GM11168 (cell line): Measurements from ENCODE around the gene TMEM272.
"Not testable (repeated sequence)": the region's sequence is repeated elsewhere in the genome, so short reads cannot be mapped to it uniquely, and the experiment has no call there.

Source experiments
- in situ Hi-C: fragments of 300-500 bp; cut with MboI; formaldehyde crosslinking; loops from one replicate; pipeline ENCODE4 v1.12.0; 2022; ENCODE audit warnings: low sequenced_read_pairs; ENCODE audit not compliant: unreplicated experiment

TMEM272 gene

DNA sequence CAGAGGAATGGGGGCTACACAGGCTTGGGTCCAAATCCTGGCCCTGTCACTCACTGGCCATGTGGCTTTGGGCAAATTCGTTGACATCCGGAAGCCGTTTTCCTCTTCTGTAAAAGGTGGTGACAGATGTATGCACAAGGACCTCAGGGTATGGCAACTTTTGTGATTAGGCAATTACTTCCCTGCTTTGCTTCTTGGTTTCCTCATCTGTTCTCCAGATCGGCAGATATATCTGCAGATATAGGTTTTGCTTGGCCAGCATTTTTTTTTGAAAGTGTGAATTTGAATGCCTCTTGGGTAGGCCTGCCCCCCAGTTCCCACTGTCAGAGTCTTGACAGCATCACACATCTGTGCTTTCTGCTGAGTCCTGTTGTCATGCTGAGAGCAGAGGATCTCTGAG lies 17.7 kb downstream of the TMEM272 start:
- in situ Hi-C loops, result no loop called here

DNA sequence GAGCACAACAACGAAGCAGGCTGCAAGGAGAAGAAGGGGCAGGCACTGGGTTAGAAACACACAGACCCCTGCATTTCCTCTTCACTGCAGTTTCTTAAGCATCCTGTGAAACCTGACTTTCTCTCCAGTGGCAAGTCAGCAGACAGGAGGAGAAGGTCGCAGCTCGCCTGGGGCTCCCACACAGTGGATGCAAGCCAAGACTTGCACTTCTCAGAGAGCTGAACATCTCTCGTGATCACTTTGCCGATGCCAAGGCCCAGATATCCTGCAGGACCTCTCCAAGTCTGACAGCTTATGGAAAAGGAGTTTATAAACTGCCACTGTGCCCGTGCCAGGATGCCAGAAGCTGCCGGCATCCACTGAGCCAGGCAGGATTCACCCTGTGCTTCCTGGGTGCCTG lies 18.4 kb downstream of the TMEM272 start:
- in situ Hi-C loops, result no loop called here

DNA sequence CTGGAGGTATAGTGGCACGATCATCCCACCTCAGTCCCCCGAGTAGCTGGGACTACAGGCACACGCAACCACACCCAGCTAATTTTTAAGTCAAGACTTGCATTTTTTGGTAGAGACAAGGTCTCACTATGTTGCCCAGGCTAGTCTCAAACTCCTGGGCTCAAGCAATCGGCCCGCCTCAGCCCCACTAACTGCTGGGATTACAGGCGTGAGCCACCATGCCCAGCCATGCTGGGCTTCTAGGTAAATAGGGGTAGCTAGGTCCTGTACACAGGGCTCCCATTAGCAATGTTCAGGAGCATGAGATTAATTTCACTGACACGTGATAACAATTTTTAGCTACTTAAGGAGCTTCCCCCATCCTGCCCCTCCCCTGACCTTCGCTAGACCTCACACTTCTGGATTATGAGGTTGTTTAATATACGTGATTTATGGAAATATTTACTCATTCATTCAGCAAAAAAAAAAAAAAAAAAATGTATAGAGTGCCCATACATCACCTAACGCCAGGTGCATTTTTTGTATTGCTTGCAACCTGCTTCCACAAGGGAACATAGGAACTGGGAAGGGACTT lies 19.2 kb downstream of the TMEM272 start:
- in situ Hi-C loops, result no loop called here

DNA sequence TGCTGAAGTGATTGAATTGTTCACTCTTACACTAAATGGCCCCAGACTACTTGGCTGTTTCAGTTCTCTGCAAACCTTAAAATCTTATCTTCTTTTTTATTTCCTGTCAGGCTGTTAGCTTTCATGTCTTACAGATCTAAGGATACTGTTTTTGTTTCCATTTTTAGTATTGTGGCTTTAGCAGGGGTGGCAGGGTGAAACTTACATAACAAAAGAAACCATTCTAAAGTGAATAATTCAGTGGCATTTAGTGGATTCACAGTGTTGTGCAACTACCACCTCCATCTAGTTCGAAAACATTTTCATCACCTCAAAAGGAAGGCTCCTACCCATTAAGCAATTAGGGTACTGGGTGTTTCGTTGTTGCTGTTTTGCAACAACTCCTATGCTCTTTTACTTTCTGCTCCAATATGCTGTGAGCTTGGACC lies 19.8 kb downstream of the TMEM272 start:
- in situ Hi-C loops, result no loop called here

DNA sequence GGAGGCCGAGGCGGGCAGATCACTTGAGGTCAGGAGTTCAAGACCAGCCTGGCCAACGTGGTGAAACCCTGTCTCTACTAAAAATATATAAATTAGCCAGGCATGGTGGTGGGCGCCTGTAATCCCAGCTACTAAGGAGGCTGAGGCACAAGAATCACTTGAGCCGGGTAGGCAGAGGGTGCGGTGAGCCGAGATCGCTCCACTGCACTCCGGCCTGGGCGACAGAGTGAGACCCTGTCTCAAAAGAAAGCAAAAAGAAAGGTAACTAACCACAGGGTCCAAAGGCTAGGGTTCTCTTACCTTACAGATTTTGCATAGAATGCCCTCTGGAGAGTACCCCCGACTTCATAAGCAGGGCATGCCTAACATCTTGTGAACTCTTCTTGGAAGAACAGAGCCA lies 20.3 kb downstream of the TMEM272 start:
- in situ Hi-C loops, result not testable (repeated sequence)

DNA sequence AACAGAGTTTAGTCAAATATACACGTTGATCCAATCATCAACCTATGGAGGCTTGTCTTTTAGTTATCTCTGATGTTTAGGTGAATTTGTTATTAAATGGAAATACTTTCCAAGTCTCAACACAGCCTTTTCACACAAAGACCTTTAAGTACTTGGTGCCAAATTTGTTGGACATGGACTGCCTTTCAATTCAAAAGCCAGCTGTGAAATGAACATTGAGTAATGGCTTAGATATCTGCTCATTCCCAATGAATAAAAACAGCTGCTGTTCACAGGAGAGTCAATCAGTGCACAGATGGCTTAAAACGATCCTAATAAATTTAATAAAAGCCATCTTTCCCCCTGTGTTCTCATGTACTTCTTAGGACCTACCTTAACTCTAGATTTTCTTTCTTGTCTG lies 21.1 kb downstream of the TMEM272 start:
- in situ Hi-C loops, result no loop called here

DNA sequence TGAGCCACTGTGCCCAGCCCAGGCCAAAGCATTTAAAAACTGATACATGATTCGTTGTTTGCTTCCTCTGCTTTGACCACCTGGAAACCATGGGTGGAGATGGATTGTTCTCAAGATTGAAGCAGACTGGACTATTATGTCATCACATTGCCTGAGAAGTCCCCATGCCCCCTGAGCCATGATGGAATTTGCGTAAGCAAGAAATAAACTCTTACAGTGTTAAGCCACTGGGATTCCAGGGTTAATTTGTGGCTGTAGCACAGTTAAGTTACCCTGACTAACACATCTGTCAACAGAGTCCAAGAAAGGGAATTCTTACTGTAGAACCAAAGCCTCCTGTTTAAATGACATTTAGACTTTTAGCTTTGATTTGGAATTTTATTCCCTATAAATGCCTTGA lies 21.6 kb downstream of the TMEM272 start:
- in situ Hi-C loops, result no loop called here

DNA sequence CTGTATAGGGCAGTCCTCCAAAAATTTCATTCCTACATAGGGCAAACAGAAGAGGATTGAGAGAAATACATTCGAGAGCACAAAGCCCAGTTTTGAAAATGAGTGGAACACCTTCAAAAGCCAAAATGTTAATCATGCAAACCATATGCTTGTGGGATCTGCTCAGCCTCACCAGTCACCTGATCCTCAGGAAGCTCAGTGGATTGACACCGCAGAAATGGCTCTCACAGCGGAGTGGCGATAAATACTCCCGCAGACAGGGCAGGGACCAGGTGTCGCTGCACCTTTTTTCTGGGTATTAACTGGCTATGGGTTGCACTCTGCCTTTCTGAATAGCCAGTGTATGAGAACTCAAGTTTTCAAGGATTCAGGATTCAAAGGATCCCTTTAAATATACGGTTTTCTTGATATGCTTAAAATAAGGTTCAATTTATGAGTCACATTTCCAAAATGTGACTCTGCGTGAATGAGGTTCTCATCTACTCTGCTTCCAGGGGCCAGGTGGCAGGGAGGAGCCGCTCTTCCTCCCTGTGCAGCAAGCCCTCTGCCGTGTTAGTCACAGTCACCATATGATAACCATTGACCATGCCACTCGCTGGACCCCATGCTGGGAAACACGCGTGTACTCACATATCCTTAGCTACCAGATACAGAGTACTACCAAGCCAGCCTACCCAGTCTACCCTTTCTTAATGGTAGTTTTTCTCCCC lies 22.7 kb downstream of the TMEM272 start:
- in situ Hi-C loops, result no loop called here

DNA sequence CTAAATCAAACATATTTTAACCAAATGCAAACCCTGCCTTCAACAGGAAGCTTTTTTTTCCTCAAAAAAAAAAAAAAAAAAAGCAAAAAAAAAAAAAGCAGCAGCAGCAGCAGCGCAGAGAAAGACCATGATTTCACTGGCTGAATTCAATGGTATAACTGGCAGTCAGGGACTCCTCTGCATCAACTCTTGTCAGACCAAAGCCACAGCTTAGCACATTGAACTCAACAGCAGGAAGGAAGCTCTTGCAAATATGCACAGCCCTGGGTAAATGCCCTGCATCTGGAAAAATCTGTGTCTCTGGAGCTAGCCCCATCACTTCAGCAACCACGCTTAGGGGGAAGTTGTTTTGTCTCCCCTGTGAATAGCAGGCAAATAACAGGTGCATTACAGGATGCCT lies 23.4 kb downstream of the TMEM272 start:
- in situ Hi-C loops, result no loop called here

DNA sequence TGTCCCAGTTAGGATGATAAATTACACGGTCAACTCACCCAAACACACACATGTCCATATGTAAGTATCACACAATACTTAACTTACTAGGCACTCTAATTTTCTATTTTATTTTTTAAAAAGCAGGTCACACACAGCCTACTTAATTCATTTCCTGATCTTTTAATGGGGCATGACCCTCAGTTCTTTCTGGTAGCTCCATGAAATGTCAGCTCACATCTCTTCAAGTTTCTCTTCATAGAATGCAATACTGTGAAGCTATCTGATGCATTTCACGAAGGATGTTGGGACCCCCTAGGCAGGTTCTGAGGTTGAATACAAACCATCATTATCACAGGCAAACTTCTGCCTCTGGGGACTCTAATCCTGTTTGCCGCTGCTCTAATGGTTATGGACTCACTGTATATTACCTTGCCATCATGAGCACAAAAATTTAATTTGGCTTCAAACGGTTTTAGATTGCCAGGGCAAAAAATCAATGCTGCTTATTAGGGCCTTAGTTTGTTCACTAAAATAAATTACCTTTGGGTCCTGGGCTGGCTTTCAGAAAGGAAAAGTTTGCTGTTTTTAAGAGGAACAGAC lies 24.9 kb downstream of the TMEM272 start:
- in situ Hi-C loops, result no loop called here

DNA sequence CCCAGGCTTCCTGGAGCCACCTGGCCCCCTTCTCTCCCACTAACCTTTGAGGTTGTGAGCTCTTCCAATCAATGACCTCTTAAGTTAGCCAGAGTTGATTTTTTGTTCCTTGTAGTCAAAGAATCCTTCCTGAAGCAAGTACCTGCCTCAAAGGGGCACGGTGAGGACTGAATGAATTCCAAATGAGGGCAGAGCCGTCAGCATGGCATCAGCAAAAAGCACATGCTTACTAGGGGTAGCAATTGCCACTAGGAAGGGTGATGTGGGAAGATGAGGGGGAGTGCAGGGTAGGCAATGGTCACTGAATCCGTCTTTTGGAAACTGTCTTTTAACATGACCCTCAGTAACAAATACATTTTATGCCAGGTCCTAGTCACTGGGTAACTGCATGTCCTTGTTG lies 25.4 kb downstream of the TMEM272 start:
- in situ Hi-C loops, result no loop called here

DNA sequence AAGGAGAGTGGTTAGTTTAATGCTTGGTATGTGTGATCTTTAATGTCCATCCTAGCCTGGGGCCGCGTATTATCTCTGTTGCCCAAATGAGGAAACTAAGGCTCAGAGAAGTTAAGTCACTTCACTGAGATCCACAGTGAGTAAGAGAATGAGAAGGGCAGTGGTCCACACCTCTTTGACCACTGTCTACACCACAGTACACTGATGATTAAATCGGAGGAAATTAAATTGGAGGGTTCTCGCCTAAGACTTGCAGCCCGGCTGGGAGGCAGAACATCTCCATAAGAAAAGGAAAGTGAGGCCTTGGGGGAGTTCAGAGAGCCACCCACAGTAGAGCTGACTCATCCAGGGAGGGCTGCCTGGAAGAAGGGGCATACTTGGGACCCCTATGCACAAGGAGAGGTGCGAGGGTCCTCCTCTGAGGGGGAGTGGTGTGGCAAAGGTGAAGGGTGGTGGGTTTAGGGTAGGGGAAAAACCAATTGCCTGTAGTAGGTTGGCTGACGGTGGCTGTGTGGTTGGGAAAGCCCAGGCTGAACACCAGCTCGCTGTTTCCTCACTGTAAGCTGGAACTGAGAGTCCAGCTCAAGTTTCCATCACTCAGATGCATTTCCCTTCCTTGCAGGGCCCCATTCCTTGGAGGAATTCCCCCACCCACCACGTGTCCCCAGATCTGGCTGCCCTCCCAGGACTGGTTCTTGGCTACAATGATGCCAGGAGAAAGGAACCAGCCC lies 26.0 kb downstream of the TMEM272 start:
- in situ Hi-C loops, result no loop called here

DNA sequence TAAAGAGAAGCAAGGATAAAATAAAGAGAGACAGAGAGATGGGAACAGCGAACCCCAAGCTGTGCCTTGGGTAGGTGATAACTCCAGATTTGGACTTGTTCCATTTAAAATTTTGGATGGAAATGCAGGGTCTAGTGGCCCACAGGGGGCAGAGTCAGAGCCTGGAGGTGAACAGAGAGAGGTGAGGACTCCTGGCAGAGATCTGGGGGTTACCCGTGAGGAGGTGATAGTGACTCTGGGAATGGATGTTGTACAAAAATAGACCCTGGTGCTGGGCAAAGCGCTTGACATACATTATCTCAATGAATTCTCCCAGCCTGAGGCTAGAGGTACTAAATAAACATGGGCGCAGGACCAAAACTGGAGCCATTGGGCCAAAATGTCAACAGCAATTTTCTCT lies 26.7 kb downstream of the TMEM272 start:
- in situ Hi-C loops, result no loop called here

DNA sequence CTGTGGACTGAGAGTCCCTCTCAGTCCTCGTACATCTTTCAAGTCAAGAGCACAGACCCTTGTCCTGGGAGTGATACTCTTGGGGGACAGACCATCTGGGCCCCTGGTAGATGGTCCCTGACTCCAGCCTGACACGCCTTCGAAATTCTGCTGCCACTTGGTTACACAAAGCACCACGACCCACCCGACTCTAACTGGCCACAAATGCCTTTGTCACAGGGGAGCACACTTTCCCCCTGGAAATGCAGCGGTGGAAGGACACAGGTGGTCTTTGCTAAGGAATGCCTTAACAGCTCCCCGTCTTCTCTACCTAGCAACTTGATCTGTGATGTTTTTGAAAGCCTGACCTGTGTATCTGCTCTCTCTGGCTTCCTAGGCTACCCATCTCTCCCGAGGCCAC lies 27.3 kb downstream of the TMEM272 start:
- in situ Hi-C loops, result no loop called here

DNA sequence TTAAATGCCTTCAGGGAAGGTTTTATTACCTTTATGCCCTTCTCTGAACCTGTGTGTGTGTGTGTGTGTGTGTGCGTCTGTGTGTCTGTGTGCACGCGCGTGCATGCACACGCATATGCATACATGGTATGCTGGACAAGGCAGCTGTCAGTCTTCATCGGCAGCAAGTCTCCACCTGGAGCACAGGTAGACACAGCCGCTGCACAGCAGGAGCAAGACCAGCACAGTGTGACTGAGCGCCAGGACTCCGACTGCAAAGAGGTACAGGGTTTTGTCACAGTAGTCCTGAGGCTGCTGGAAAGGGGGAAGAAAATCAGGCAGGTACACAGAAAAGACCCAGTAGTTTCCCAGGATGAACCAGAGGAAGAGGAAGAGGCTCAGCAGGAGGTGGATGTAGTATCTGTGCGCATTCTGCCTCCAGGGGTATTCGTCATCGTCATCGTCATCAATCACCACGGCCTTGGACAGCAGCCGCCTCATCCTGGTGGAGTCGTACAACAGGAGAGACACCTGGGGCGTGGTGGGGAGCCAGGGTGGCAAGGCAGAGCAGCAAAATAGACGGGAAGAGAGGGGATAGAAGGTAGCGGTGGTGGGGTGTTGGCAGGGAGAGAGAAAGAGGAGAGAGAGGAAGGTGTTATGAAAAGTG lies 28.2 kb downstream of the TMEM272 start:
- in situ Hi-C loops, result no loop called here

DNA sequence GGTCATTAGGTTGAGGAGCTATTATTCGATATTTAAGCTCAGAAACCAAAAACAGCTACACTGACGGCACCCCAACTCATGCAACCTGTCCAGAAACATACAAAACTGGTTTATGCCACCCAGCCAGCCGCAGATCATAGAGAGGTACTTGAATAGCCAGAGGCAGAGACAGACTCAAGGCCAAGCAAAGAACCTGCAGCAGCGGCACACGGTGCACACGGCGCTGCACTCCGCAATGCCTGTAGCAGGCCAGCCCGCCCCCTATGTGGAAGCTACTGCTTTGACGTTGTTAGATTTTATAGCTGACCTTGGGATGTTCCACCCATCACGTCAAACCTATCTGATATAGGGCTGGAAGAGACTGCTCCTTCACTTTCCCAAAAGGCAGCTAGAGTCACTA lies 29.1 kb downstream of the TMEM272 start:
- in situ Hi-C loops, result no loop called here

DNA sequence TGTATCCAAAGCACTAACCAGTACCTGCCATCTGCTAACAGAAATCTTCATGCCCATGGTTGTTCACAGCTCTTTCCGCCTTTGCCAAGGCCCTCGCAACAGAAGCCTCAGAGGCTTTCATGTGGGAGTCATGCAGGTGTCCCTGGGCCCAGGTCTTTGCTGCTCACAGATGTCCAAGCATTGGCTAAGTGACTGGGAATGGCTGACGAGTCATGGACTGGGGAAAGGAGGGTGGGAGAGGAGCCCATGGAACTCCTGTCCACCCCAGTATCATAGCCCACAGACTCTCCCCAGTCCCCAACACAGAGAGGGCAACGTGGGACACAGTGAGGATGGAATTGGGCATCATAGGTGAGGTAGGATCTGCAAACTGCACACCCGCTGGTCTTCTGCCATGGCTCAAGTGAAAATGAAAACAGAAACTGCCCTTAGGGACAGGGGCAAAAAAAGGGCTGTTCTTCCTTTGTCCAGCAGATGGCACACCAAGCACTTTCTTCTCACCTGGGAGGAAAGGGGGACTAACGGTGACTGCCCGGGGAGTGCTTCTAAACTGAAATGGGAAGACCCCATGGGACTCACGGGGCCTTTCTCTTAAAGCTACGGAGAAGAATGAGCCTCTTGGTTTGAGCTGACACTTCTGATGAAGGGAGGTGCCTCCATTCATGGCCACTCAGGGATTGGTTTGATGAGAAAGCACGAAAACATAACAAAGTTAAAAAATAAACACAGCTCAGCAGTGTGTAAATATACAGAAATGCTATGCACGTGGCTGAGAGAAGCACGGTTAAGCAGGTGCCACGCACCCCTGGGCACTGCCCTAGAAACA lies 29.9 kb downstream of the TMEM272 start:
- in situ Hi-C loops, result no loop called here

DNA sequence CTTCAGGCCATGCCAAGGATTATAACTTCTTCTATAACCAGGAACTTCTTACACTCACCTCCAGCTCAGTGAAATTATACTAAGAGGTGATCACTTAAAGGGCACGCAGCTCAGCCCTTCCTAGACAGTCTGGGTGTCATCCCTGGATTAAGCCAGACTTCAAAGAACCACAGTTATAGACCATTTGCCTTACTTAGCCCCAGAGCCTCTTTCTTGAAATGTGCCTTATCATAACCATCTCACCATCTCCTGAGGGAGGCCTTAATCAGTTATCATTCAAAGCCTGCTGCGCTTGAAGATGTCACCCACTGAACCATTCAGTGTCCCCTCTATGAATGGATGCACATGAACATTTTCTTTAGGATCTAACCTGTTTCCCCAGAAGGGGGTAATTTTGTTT lies 30.9 kb downstream of the TMEM272 start:
- in situ Hi-C loops, result no loop called here

DNA sequence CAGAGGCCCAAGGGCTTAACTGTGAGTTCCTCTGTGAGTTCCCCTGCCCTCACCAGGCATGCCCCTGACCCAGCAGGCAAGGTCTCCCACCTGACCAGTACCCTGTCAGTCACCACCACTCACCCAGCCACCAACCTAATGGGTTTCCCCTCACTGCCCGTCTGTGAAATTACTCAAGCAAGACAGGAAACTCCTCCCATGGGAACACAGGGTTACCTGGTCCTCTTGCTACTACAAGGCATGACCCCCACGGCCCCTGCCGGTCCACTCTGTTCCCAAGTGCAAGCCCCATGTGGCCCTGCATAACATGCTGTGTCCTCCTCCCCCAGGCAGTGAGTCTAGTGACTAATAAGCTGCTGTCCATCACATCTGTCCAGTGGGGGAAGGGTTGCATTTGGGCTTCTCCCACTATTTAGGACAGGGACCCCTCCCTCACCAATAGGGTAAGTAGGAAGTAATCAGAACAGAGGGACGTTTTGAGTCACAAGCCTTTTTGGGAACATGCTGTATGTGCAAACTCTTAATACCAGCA lies 33.0 kb downstream of the TMEM272 start:
- in situ Hi-C loops, result no loop called here

DNA sequence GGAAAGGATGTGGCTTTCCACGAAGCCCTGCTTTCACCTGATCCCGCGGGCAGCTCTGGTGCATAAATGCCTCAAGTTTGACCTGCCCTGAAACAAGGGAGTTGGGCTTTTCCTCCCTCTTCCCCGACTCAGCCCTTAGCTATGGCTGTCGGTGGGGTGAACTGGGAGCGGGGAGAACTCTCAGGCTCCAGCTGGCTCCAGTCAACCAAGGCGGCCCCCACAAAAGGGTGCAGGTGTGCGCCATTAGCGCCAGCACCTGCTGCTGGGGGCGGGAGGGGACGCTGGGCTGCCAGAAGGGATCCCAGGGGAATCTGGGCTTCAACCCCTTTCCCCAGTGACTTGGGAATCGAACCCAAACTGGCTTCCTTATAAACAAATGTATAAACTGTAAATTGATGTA lies 33.9 kb downstream of the TMEM272 start:
- in situ Hi-C loops, result no loop called here
